Measurements from ENCODE around the gene TBC1D19. TPM values are rescaled to one million over a fixed set of nuclear protein-coding genes. Genes with fewer than 3 reads are reported as not detected.

TBC1D19 gene
- total and polyA plus RNA-seq, 9 of the 15 experiments (the other 6 are each of a cell fraction or from before 2014, with no cell fraction given): 0.73 to 5.6 (median 3.7) TPM

DNA sequence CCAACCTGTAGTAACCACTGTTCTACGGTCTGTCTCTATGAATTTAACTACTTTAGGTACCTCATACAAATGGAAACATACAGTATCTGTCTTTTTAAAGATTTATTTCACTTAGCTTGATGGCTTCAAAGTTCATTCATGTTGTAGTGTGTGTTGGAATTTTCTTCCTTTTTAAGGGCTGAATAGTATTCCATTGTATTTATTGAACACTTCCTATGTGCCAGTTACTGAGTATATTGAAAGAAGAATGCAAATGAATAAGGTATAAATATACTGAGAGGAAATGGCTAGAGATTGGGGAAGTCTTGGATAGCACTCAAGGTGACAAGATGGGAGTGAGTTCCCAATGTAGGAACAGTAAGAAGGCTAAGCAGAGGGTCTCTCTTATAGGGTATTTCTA lies 17.3 kb downstream of the TBC1D19 start:
- POLR2A ChIA-PET: interaction anchor here (0.6 kb wide), 2 partner anchors 30 to 1764 kb away, joined by 3 read pairs; no protein-coding TSS in a partner anchor
- no peak overlapping the region for H3K9ac ChIP-seq (ENCODE audit: insufficient read depth in 1 of 2, low read depth in 2 of 2, low read length in 2 of 2)
- H3K9me3 ChIP-seq (replicated peaks; ENCODE audit: control insufficient read depth, insufficient read depth, low read depth, low read length): no peaks in the 10 kb centered on the region
- H3K9me1 ChIP-seq (ENCODE audit: control insufficient read depth, insufficient read depth, low read length): no peaks in the 10 kb centered on the region
- DNase-seq (ENCODE audit: extremely low read depth in 1 of 4, low spot score in 3 of 4) (no peak), FAIRE-seq (no peak), ATAC-seq (no peak)
- no peaks in the 10 kb centered on the region for H3K79me2 ChIP-seq (ENCODE audit: control insufficient read depth, insufficient read depth, low read length)
- H3K36me3 ChIP-seq (ENCODE audit: control insufficient read depth, insufficient read depth, low read length): no peaks in the 10 kb centered on the region
- no peak overlapping the region for H3K27ac ChIP-seq (ENCODE audit: extremely low read depth, low read depth, low read length)
- no peak overlapping the region for H2AFZ ChIP-seq (ENCODE audit: low read depth, low read length)
- in situ Hi-C loops (cut with MboI) (no loop called here), intact Hi-C loops (cut with micrococcal nuclease) (no loop called here)
- H3K27me3 ChIP-seq (ENCODE audit: control insufficient read depth in 2 of 2, insufficient read depth in 2 of 2, low read length in 2 of 2): no peaks in the 10 kb centered on the region
- no TSS peak for BruUV-seq (replicated peaks)
- no peaks in the 10 kb centered on the region for H3K4me1 ChIP-seq (replicated peaks in 1 of 2; ENCODE audit: control insufficient read depth in 2 of 2, insufficient read depth in 2 of 2, low read length in 2 of 2)
- WGBS (ENCODE audit: insufficient coverage, low coverage, missing lambda C conversion rate): 46% methylated on average over 1 of the region's 1 CpG
- no peaks in the 10 kb centered on the region for H4K20me1 ChIP-seq (replicated peaks; ENCODE audit: control insufficient read depth, insufficient read depth, low read length)
- CTCF ChIA-PET (ENCODE audit: low intra/inter-chr PET ratio): no interaction called here
- H3K4me2 ChIP-seq (ENCODE audit: insufficient read depth, low read length): no peak overlapping the region
- H3K4me3 ChIP-seq: no peak overlapping the region
- TF ChIP-seq RNF2 (IDR thresholded peaks at IDR 0.05) (no peak), HDAC1 (IDR thresholded peaks at IDR 0.05) (no peak), THRAP3 (IDR thresholded peaks at IDR 0.05; ENCODE audit: borderline replicate concordance) (no peak), RBM25 (IDR thresholded peaks at IDR 0.05; ENCODE audit: low read depth, low read length, severe bottlenecking) (peak; percentile 82), BHLHE40 (IDR thresholded peaks at IDR 0.05; ENCODE audit: low read length) (no peak), U2AF1 (optimal IDR thresholded peaks at IDR 0.05; ENCODE audit: low read depth, low read length) (no peak), CBFA2T3 (IDR thresholded peaks at IDR 0.05) (no peak), ZNF41 (CRISPR knock-in tag; conservative IDR thresholded peaks at IDR 0.05) (no peak), ZNF146 (CRISPR knock-in tag; IDR thresholded peaks at IDR 0.05; ENCODE audit: unreplicated experiment) (peak; percentile 92), POLR2B (IDR thresholded peaks at IDR 0.05; ENCODE audit: low read depth, partially characterized antibody) (no peak), TAF9B (IDR thresholded peaks at IDR 0.05; ENCODE audit: partially characterized antibody) (no peak), TARDBP (IDR thresholded peaks at IDR 0.05) (no peak), PRPF4 (IDR thresholded peaks at IDR 0.05; ENCODE audit: insufficient read depth, low read depth, low read length, poor library complexity, severe bottlenecking) (no peak), KDM1A (IDR thresholded peaks at IDR 0.05) (0 out of 4 replicates have a peak, but pooled peaks of 1 of the 2 experiments have one; percentile 15)
- TF ChIP-seq, protein P1, sequence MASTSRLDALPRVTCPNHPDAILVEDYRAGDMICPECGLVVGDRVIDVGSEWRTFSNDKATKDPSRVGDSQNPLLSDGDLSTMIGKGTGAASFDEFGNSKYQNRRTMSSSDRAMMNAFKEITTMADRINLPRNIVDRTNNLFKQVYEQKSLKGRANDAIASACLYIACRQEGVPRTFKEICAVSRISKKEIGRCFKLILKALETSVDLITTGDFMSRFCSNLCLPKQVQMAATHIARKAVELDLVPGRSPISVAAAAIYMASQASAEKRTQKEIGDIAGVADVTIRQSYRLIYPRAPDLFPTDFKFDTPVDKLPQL (IDR thresholded peaks at IDR 0.05; ENCODE audit: extremely low read depth, insufficient read length): no peak
- TF ChIP-seq, protein P2, sequence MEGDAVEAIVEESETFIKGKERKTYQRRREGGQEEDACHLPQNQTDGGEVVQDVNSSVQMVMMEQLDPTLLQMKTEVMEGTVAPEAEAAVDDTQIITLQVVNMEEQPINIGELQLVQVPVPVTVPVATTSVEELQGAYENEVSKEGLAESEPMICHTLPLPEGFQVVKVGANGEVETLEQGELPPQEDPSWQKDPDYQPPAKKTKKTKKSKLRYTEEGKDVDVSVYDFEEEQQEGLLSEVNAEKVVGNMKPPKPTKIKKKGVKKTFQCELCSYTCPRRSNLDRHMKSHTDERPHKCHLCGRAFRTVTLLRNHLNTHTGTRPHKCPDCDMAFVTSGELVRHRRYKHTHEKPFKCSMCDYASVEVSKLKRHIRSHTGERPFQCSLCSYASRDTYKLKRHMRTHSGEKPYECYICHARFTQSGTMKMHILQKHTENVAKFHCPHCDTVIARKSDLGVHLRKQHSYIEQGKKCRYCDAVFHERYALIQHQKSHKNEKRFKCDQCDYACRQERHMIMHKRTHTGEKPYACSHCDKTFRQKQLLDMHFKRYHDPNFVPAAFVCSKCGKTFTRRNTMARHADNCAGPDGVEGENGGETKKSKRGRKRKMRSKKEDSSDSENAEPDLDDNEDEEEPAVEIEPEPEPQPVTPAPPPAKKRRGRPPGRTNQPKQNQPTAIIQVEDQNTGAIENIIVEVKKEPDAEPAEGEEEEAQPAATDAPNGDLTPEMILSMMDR (IDR thresholded peaks at IDR 0.05 in 2 of 3, conservative IDR thresholded peaks at IDR 0.05 in 1 of 3; ENCODE audit: insufficient read depth in 2 of 3, low read depth in 1 of 3, low read length in 3 of 3): no peak
- TF ChIP-seq, protein P3, sequence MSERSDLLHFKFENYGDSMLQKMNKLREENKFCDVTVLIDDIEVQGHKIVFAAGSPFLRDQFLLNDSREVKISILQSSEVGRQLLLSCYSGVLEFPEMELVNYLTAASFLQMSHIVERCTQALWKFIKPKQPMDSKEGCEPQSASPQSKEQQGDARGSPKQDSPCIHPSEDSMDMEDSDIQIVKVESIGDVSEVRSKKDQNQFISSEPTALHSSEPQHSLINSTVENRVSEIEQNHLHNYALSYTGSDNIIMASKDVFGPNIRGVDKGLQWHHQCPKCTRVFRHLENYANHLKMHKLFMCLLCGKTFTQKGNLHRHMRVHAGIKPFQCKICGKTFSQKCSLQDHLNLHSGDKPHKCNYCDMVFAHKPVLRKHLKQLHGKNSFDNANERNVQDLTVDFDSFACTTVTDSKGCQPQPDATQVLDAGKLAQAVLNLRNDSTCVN (CRISPR knock-in tag; IDR thresholded peaks at IDR 0.05): no peak
- TF ChIP-seq, protein P4, sequence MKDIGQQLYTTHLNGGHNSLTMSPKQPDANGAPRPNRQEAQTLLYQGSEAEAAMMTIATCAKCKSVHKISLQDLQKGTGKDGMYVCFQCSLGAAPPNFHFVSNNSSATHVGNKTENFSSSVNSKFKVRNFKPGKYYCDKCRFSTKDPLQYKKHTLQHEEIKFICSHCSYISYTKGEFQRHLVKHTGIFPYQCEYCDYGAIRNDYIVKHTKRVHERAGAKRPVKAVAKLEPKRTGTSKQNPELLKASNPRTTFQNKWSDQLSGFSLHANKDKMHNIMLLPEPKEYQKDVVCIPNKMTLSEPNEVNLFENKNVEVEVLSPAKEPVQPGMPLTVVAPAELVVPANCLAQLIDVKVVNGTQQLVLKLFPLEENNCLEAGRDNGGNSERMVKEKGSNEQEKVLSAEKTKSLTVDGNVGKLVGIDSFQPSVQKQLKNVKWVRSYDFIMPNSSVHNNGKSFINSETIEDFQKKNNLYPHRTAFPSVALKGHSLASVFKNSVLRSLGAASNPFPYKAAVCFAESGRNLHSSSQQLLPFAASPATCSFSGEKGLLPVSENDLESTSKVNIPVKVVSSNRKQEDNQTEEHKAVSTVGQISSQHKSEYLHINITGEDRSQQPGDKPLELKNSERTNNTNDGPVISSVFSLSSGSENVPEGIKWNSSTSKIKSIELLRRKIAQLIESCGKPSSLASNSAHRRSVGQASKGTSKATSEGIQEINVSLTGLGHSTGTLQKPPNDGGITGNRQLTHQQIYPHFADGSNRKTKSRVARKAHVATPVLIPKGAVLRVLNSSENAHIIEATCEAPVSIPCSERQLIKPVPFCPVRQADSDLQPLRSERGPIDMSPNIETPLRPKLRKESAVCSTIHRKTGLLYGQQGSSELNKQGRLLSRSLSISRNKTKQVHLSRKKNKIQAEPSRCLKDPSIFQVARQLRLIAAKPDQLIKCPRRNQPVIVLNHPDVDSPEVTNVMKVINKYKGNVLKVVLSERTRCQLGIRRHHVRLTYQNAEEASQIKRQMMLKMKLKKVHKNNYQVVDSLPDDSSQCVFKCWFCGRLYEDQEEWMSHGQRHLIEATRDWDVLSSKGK (CRISPR knock-in tag; IDR thresholded peaks at IDR 0.05): no peak
